HG03060 (cell line): Measurements from ENCODE around the gene NOP9.

Experiments used
- ATAC-seq: cut with Tn5 transposase; IDR thresholded peaks from one replicate; pipeline ENCODE4 v1.9.1; 2021; ENCODE audit warnings: low read depth, moderate number of reproducible peaks; ENCODE audit not compliant: unreplicated experiment

NOP9 gene

DNA sequence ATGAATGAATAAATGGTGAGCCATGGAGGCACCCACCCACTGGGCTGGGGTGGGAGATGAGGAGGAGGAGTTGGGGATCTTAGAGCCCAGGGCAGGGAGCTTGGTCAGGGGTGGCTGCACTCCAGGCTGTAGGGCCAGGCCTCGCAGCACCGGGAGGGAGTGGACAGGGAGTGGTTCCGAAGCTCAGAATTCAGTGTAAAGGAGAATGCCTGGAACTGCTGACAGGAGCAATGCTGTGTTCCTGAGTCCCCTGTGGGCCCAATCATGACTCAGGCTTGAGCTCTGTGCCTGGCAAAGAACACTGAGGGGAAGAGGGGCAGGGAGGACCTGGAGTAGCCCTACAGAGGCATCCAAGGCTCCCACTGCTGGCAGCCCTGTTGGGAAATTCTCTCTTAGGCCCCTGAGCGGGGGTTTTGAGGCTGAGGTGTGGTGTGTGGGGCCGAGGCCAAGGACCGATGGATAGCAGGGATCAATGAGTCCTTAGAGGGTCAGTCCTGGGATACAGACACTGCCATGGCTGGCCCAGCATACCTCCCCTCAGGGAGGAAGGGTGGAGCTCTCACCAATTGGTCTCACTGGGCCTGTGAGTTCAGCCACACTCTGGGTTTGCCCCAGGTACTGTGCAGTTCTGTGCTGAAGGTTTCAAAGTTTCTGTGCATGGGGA is 18.7 kb upstream of the NOP9 start:
- ATAC-seq: no peak

- ATAC-seq: no peak
These were observed 18.0 kb upstream of the NOP9 start for GRCh38 chr14:24281636-24282035.

DNA sequence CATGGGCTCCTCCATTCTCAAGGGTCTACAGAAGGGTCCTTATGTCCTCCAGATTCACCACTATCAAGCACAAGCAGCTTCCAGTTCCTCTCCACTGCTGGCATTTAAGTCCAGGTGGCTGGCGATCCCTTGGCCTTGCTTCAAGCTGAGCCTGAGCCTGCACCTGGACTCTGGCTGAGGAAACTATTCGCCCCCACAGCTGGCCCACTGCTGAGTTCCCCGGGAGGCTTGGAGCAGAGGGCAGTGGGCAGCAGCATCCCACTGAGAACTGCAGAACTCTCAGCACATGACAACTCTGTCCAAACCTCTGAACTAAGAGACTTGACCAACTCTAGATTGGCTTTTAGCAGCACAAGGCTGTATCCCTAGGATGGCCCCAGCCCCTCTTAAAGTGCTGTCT is 16.9 kb upstream of the NOP9 start:
- ATAC-seq: no peak

GRCh38 chr14:24283796-24284460 is 15.7 kb upstream of the NOP9 start:
- no peak for ATAC-seq

- ATAC-seq: no peak
These were observed 15.1 kb upstream of the NOP9 start for GRCh38 chr14:24284501-24285035.

DNA sequence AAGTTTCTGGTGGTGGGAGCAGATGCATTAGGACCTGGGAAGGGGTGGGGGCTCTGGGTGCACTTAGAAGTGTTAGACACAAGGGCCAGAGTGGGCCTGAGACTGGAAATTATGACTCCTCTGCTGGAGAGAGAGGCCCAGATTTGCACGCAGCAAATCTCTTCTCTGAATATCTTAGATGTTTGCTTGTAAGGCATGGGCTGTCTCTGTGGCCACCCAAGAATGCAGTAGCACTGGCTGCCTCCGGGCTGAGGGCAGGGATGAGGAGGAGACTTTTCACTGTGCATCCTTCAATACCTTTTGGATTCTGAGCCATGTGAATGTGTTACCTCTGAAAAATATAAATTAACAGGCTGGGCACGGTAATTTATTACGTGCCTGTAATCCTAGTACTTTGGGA is 14.3 kb upstream of the NOP9 start:
- no peak for ATAC-seq

- no peak for ATAC-seq
These were observed 12.7 kb upstream of the NOP9 start for GRCh38 chr14:24286996-24287395.

DNA sequence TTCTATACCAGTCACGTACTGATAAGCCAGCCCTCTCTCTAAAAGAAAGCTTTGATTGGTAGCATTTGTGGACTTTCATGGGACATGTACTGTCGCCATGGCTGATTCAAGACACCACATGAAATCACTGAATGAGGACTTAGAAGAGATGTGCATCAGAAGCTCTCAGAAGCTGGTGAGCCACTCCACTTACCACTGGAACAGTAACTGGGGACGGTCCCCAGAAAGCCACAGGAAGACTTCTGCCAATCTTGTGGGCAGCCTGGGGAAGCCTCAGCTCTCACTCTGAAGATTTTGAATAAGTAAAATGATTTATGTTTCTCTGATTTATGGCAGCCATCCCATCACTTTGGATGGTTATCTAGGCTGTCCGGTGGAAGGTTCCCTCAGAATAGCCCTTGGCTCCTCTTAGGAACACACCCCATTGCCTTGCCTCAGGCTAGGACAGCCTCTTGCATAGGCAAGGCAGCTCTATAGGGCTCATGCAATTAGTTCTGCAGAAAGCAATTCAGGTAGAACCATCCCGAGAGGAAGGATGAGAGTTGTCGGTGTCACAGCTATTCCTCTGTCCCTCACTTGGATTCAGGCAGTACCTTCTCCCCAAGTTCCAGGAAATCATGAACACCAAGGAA is 9.9 kb upstream of the NOP9 start:
- ATAC-seq: peak; percentile 59

- no peak for ATAC-seq
These were observed 8.9 kb upstream of the NOP9 start for GRCh38 chr14:24290746-24291145.

DNA sequence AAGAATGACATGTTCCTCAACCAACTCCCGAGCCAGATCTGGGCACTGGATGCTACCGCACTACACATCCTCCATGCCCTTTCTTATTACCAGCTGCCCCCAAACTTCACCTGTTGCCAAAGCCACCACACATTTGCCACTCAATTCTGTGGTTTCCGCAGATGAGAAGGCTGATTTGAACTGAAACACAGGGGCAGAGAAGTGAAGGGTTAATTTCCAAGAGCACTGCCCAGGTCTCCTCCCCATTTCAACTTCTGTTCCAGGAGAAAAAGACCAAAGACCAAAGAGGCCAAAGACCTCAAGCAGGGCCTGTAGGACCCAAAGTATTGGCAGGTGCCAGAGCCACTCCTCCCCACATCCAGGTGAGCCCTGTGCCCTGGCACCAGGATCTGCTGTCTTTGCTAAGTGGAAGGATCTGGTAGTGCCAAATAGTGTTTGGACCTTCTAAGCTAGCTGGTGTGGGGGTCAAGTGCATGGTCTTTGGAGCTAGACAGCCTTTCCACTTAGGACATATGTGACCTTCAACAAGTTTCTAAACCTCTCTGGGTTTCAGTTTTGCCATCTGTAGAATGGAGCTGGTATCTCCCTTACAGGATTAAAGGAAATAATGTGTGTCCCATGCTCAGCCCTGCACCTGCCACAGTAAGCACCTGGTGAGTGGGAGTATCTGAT is 8.1 kb upstream of the NOP9 start:
- ATAC-seq: no peak

DNA sequence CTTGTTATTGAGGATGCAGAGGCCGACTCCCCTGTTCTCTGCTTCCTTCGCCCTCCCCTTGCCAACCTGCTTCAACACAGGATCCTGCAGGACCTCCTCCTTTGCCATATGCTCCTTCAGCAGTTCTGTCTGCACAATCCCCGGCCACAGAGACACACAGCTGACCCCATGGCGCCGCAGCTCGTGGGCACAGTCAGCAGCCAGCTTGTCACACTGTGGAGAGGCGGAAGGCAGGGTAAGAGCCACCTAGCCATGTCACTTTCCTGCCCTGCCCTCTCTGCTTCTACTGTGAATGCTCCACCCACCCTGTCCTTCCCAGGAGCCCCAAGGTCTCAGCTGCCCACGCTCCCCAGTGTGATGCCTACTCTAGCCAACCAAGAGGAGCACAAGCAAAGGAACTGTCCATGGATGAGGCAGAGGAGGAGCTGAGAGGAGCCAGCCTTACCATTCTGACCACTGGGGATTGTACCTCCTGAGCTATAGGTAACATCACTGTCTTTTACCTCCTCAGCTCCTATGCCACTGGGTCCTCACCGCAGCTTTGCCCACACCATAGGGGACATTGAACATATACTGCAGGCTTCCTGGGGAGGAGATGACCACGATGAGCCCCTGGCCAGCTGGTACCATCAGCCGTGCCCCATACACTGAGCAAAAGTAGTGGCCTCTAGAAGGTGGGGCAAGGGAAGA is 7.4 kb upstream of the NOP9 start:
- no peak for ATAC-seq

DNA sequence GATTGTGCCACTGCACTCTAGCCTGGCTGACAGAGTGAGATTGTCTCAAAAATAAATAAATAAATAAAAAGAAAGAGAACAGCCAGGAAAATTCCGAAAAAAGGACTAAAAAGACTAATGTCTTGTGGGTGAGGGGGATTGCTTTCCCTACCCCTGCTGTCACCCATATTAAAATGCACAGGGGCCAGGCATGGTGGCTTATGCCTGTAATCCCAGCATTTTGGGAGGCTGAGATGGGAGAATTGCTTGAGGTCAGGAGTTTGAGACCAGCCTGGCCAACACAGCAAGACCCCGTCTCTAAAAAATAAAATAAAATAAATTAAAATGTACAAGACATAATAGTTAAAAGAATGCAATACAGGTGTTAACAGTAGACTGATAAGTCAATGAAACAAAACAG is 6.1 kb upstream of the NOP9 start:
- no peak for ATAC-seq

GRCh38 chr14:24296341-24297157 is 3.1 kb upstream of the NOP9 start:
- no peak for ATAC-seq

GRCh38 chr14:24297190-24297964 is 2.3 kb upstream of the NOP9 start:
- no peak for ATAC-seq

DNA sequence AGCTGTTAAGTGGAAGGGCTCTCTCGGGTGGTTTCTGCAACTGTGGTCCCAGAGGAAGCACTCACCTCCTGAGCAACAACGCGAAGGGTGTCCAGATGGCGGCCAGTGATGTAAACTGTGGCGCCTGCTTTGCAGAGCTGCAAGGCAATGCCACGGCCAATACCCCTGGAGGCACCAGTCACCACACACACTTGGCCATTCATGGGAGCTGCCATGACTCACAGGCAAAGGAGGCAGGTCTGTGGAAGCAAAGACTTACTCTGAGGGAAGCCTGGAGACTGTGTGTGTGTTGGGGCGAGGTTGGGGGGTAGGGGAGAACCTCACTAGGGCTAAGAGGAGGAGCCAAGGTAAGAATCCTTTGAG is 777 bp upstream of the NOP9 start:
- ATAC-seq: no peak

DNA sequence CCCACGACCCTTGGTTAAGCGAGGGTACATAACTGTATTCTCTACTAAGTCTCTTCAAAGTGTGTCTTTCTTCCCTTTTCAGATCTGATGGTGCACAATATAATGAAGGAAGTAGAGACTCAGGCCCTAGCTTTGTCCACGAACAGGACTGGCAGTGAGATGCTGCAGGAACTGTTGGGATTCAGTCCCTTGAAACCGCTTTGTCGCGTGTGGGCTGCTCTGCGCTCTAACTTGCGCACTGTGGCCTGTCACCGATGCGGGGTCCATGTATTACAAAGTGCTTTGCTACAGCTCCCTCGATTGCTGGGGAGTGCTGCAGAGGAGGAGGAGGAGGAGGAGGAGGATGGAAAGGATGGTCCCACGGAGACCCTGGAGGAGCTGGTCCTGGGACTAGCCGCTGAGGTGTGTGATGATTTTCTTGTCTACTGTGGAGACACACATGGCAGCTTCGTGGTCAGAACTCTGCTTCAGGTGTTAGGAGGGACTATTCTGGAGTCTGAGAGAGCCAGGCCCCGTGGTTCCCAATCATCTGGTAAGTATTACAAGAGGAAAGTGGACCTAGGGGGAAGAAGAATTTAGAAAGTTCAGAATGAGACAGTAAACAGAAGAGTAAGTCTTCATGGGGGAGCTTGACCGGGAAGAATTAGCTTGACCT is 803 bp downstream of the NOP9 start:
- ATAC-seq: no peak

DNA sequence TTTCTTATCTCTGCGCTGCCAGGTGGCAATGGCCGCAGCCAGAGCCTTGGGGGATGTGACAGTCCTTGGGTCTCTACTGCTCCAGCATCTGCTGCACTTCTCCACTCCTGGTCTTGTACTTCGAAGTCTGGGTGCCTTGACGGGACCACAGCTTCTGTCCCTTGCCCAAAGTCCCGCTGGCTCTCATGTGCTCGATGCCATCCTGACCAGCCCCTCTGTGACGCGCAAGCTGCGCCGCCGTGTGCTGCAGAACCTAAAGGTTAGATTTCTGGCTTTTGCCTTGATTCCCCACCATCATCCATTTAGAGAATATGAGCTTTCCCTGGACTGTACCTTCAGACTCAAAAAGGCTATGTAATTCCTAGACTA is 4.4 kb downstream of the NOP9 start:
- ATAC-seq: no peak

DNA sequence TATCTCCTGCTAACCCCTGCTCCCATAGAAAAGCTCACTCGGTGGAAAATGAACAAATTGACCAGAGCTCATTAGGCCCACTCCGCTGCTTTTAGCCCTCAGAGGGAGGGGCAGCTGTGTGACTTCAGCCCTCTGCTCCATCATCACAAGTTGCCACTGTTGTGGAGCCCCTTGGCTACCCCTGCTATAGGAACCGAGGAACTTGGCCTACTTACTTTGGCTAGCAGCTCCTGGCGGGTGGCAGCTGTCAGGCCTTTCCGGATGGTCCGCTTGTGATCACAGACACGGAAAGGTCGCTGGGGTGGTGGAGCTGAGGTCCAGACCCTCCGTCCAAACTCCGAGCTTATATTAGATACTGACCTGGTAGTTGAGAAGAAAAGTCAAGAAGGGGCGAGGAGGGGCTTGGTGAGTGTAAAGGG is 7.5 kb downstream of the NOP9 start:
- ATAC-seq: no peak
